H1 (cell line): Measurements from ENCODE around the gene ARHGAP15.

Experiments used
- EGR1 ChIP-seq: IDR thresholded peaks from 2 replicates; pipeline ENCODE4 v1.6.1; 2011; ENCODE audit warnings: low read depth, low read length, borderline replicate concordance
- EP300 ChIP-seq, 2 experiments: IDR thresholded peaks; 1 replicate in 1 of 2; 2 replicates in 1 of 2; pipeline ENCODE4 v1.6.1; 2011 to 2012; ENCODE audit warnings: low read depth in 2 of 2, low read length in 2 of 2, mild to moderate bottlenecking in 2 of 2, borderline replicate concordance in 1 of 2, inconsistent platforms in 1 of 2, moderate library complexity in 1 of 2
- EZH2 ChIP-seq: fragments of 200-600 bp; sonication (generic); IDR thresholded peaks from 2 replicates; pipeline ENCODE4 v1.7.1; 2012; ENCODE audit warnings: low read depth, mild to moderate bottlenecking, moderate library complexity, low read length, inconsistent platforms; ENCODE audit not compliant: severe bottlenecking
- GABPA ChIP-seq: IDR thresholded peaks from 2 replicates; pipeline ENCODE4 v1.6.1; 2011; ENCODE audit warnings: mild to moderate bottlenecking, low read length, moderate library complexity, borderline replicate concordance; ENCODE audit not compliant: insufficient read depth
- HDAC6 ChIP-seq: IDR thresholded peaks from one replicate; pipeline ENCODE4 v1.7.1; 2012; ENCODE audit warnings: low read depth, mild to moderate bottlenecking, inconsistent platforms, low read length, moderate library complexity
- POLR2A ChIP-seq, 2 experiments: IDR thresholded peaks; 1 replicate in 1 of 2; 2 replicates in 1 of 2; pipeline ENCODE4 v1.6.1; 2011; ENCODE audit warnings: low read depth in 2 of 2, low read length in 2 of 2, mild to moderate bottlenecking in 2 of 2; ENCODE audit errors: control extremely low read depth in 1 of 2
- SP1 ChIP-seq: IDR thresholded peaks from 2 replicates; pipeline ENCODE4 v1.6.1; 2011; ENCODE audit warnings: low read depth, low read length
- SP2 ChIP-seq: IDR thresholded peaks from 2 replicates; pipeline ENCODE4 v1.6.1; 2012; ENCODE audit warnings: mild to moderate bottlenecking, low read length, inconsistent platforms
- TAF1 ChIP-seq: IDR thresholded peaks from 2 replicates; pipeline ENCODE4 v1.6.1; 2011; ENCODE audit warnings: mild to moderate bottlenecking, low read depth, low read length
- TF ChIP-seq, protein P1 (sequence below), 3 experiments: IDR thresholded peaks; 1 replicate in 2 of 3; 2 replicates in 1 of 3; pipeline versions ENCODE4 v1.5.1 to v1.6.1; 2011; ENCODE audit warnings: low read length in 3 of 3, mild to moderate bottlenecking in 3 of 3, inconsistent platforms in 2 of 3, low read depth in 1 of 3, moderate library complexity in 1 of 3; ENCODE audit not compliant: insufficient read depth in 1 of 3; ENCODE audit errors: control extremely low read depth in 1 of 3

DNA sequence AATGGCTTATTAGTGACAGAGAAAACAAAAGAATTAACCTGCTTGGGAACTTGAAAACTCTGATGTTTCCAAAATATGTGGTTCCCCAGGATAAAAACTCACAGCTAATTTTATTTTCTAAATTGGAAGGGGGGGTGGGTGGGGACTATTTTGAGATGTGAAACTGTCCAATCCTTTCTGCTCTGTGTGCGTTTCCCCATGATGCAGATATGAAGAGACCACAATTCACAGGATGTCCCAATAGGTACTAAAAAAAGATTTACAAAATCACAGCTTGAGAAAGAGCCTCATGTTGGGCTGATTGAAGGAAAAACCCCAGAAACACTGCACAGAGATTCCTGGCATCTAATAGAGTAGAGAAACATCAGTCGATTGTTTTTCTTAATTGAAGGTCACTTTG is 273.2 kb downstream of the ARHGAP15 start:
- TF ChIP-seq HDAC6 (no peak), SP1 (no peak), TAF1 (no peak), GABPA (no peak), EP300 (IDR thresholded peaks at IDR 0.05; ENCODE audit: borderline replicate concordance in 1 of 2, low read depth in 2 of 2, low read length in 2 of 2) (no peak), POLR2A (IDR thresholded peaks at IDR 0.05; ENCODE audit: control extremely low read depth in 1 of 2, low read depth in 2 of 2, low read length in 2 of 2) (no peak), EZH2 (no peak), SP2 (no peak), EGR1 (no peak)
- TF ChIP-seq, protein P1, sequence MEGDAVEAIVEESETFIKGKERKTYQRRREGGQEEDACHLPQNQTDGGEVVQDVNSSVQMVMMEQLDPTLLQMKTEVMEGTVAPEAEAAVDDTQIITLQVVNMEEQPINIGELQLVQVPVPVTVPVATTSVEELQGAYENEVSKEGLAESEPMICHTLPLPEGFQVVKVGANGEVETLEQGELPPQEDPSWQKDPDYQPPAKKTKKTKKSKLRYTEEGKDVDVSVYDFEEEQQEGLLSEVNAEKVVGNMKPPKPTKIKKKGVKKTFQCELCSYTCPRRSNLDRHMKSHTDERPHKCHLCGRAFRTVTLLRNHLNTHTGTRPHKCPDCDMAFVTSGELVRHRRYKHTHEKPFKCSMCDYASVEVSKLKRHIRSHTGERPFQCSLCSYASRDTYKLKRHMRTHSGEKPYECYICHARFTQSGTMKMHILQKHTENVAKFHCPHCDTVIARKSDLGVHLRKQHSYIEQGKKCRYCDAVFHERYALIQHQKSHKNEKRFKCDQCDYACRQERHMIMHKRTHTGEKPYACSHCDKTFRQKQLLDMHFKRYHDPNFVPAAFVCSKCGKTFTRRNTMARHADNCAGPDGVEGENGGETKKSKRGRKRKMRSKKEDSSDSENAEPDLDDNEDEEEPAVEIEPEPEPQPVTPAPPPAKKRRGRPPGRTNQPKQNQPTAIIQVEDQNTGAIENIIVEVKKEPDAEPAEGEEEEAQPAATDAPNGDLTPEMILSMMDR (IDR thresholded peaks at IDR 0.05; ENCODE audit: control extremely low read depth in 1 of 3, insufficient read depth in 1 of 3, low read depth in 1 of 3, low read length in 3 of 3) = no peak
